Neutrophil (primary cell): ENCODE data around the gene AP4S1.
"Not testable (repeated sequence)": the region's sequence is repeated elsewhere in the genome, so short reads cannot be mapped to it uniquely, and the experiment has no call there.

Experiments
- H3K27ac ChIP-seq: fragments of 200-600 bp; sonication (generic); 2 replicates; pipeline ENCODE4 v1.5.1; 2016; ENCODE audit warnings: mild to moderate bottlenecking, moderate library complexity
- H3K27me3 ChIP-seq: fragments of 200-600 bp; sonication (generic); 2 replicates; pipeline ENCODE4 v1.6.0; 2016; ENCODE audit warnings: mild to moderate bottlenecking
- H3K36me3 ChIP-seq: fragments of 200-600 bp; sonication (generic); 2 replicates; pipeline ENCODE4 v1.5.1; 2017
- H3K4me1 ChIP-seq, 2 experiments: fragments of 200-600 bp in 1 of 2; sonication (generic) in 1 of 2; 1 replicate in 1 of 2; 2 replicates in 1 of 2; pipeline versions ENCODE4 v1.5.1 to v1.6.1; 2013 to 2016; ENCODE audit warnings: low read depth in 1 of 2, low read length in 1 of 2, mild to moderate bottlenecking in 1 of 2, moderate library complexity in 1 of 2; ENCODE audit not compliant: control insufficient read depth in 1 of 2, insufficient read depth in 1 of 2
- H3K4me3 ChIP-seq, 2 experiments: fragments of 200-600 bp in 1 of 2; sonication (generic) in 1 of 2; 1 replicate in 1 of 2; 2 replicates in 1 of 2; pipeline ENCODE4 v1.5.1; 2013 to 2016; ENCODE audit warnings: low read depth in 1 of 2, low read length in 1 of 2, mild to moderate bottlenecking in 1 of 2, moderate library complexity in 1 of 2
- H3K9me3 ChIP-seq: fragments of 200-600 bp; sonication (generic); 2 replicates; pipeline ENCODE4 v1.5.1; 2016
- TF ChIP-seq, protein P1 (sequence below): fragments of 200-600 bp; sonication (generic); IDR thresholded peaks from 2 replicates; pipeline ENCODE4 v1.5.1; 2016; ENCODE audit warnings: antibody characterized with exemption

Gene AP4S1

DNA sequence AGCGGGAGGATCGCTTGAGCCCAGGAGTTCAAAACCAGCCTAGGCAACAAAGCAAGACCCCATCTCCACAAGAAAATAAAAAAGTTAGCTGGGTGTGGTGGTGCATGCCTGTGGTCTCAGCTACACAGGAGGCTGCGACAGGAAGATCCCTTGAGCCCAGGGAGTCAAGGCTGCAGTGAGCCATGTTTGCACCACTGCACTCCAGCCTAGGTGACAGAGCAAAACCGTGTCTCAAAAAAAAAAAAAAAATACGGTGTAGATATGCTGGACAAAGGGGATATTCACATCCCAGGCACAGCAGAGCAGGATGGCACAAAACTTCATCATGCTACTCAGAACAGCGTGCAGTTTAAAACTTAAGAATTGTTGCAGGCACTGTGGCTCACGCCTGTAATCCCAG lies 25.6 kb downstream of the AP4S1 start:
- TF ChIP-seq, protein P1, sequence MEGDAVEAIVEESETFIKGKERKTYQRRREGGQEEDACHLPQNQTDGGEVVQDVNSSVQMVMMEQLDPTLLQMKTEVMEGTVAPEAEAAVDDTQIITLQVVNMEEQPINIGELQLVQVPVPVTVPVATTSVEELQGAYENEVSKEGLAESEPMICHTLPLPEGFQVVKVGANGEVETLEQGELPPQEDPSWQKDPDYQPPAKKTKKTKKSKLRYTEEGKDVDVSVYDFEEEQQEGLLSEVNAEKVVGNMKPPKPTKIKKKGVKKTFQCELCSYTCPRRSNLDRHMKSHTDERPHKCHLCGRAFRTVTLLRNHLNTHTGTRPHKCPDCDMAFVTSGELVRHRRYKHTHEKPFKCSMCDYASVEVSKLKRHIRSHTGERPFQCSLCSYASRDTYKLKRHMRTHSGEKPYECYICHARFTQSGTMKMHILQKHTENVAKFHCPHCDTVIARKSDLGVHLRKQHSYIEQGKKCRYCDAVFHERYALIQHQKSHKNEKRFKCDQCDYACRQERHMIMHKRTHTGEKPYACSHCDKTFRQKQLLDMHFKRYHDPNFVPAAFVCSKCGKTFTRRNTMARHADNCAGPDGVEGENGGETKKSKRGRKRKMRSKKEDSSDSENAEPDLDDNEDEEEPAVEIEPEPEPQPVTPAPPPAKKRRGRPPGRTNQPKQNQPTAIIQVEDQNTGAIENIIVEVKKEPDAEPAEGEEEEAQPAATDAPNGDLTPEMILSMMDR, result no peak
- H3K36me3 ChIP-seq, result no peaks in the 10 kb centered on the region
- H3K27me3 ChIP-seq, result no peaks in the 10 kb centered on the region
- no peak overlapping the region for H3K27ac ChIP-seq
- H3K9me3 ChIP-seq, result no peaks in the 10 kb centered on the region
- H3K4me3 ChIP-seq, result no peak overlapping the region
- H3K4me1 ChIP-seq, result no peaks in the 10 kb centered on the region

GRCh38 chr14:31051511-31051910 lies 26.1 kb downstream of the AP4S1 start:
- Histone ChIP-seq H3K27ac (no peak overlapping the region), H3K4me3 (no peak overlapping the region), H3K27me3 (no peaks in the 10 kb centered on the region), H3K36me3 (no peaks in the 10 kb centered on the region), H3K9me3 (no peaks in the 10 kb centered on the region), H3K4me1 (no peaks in the 10 kb centered on the region)
- TF ChIP-seq, protein P1, result no peak

DNA sequence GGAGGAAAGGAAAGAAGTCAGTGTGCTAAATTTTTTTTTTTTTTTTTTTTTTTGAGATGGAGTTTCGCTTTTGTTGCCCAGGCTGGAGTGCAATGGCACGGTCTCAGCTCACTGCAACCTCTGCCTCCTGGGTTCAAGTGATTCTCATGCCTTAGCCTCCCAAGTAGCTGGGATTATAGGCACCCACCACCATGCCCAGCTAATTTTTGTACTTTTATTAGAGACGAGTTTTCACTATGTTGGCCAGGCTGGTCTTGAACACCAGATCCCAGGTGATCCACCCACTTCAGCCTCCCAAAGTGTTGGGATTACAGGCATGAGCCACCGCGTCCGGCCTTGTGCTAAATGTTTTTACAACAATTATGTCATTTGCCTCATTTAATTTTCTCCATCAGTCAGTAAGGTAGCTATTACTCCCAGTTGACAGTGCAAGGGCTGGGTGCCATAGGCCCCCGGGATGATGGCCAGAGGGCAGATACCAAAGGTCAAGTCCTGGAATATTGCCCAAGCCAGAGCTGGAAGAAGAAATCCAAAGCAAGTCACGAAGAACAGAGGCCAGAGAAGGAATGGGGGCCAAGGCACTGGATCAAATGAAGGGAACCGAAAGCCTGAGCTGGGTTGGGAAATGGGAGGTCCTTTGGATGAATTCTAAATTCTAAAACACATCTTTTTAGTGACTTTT lies 27.6 kb downstream of the AP4S1 start:
- H3K4me1 ChIP-seq, H3K4me3 ChIP-seq, H3K36me3 ChIP-seq, H3K27ac ChIP-seq, H3K9me3 ChIP-seq, H3K27me3 ChIP-seq: not testable (repeated sequence)

DNA sequence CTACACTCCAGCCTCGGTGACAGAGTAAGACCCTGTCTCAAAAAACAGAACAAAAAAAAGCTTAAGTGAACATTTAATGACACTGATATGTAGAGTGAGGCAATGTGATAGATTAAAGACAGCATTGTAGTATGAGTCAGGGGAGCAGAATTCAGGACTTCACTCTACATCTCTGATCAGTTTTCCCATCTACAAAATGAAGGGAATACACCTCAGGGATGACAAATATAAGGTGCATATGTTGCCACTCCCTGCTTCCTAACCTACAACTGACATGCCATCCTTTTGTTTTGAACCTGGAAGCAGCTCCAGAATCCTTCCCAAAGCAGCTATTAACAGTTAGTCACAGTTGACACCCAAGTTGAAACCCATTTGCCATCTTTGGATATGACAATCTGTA lies 31.6 kb downstream of the AP4S1 start:
- Histone ChIP-seq H3K27ac (no peak overlapping the region), H3K27me3 (no peaks in the 10 kb centered on the region), H3K36me3 (no peaks in the 10 kb centered on the region), H3K4me1 (peaks cover 0 to 3% of the 10 kb centered on the region in 2 experiments), H3K4me3 (no peak overlapping the region), H3K9me3 (no peaks in the 10 kb centered on the region)
- TF ChIP-seq, protein P1, result no peak

DNA sequence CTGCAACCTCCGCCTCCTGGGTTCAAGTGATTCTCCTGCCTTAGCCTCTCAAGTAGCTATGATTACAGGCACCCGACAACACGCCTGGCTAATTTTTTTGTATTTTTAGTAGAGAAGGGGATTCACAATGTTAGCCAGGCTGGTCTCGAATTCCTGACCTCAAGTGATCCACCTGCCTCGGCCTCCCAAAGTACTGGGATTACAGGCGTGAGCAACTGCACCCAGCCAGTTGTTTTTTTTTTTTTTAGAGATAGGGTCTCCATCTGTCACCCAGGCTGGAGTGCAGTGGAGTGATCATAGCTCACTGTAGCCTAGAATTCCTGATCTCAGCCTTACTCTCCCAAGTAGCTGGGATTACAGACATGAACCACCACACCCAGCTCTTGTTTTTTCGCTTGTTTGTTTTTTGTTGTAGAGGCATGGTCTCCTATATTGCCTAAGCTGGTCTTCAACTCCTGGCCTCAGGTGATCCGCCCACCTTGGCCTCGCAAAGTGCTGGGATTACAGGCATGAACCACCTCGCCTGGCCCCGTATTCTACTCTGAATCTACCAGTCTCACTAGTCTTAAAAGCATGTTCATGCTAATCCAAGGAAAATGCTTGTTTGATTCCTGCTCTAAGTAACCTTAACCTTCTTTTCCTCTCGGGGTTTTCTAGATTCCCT lies 32.4 kb downstream of the AP4S1 start:
- Histone ChIP-seq H3K4me3 (no peak overlapping the region), H3K9me3 (no peaks in the 10 kb centered on the region), H3K27me3 (no peaks in the 10 kb centered on the region), H3K36me3 (no peaks in the 10 kb centered on the region), H3K4me1 (peaks cover 0 to 3% of the 10 kb centered on the region in 2 experiments), H3K27ac (no peak overlapping the region)
- TF ChIP-seq, protein P1, result no peak

GRCh38 chr14:31059152-31059924 lies 33.9 kb downstream of the AP4S1 start:
- Histone ChIP-seq H3K4me1 (peaks cover 0 to 3% of the 10 kb centered on the region in 2 experiments), H3K27me3 (no peaks in the 10 kb centered on the region), H3K27ac (no peak overlapping the region), H3K9me3 (no peaks in the 10 kb centered on the region), H3K4me3 (no peak overlapping the region), H3K36me3 (no peaks in the 10 kb centered on the region)
- TF ChIP-seq, protein P1, result no peak
